HG02798 (cell line): Measurements from ENCODE around the gene RXRA.
"Not testable (repeated sequence)": the region's sequence is repeated elsewhere in the genome, so short reads cannot be mapped to it uniquely, and the experiment has no call there.

Experiments used
- ATAC-seq: cut with Tn5 transposase; IDR thresholded peaks from one replicate; pipeline ENCODE4 v1.9.1; 2021; ENCODE audit warnings: mild to moderate bottlenecking; ENCODE audit not compliant: unreplicated experiment, poor library complexity

Gene RXRA

DNA sequence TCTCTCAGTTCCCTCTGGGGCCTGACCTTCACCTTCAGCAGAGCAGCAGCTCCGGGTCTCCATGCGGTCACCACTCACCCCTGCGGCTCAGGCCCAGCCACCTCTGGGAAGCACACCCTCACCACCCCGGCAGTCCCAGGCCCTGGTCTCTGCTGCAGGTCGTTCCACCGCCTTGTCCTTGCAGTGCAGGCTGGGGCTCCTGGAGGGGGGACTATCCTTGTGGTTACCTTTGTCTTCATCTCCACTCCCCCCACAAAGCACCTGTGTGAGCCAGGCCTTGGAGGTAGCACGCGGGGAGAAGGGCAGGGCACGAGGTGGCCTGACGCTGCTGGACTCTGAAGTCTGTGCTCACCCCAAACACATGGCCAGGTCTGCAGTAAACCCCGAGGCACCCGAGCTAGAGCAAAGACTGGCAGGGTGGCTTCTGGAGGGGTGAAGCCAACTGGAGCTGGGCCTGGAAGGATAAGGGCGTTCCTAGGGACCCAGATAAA lies 33.2 kb upstream of the RXRA start:
- no peak for ATAC-seq

DNA sequence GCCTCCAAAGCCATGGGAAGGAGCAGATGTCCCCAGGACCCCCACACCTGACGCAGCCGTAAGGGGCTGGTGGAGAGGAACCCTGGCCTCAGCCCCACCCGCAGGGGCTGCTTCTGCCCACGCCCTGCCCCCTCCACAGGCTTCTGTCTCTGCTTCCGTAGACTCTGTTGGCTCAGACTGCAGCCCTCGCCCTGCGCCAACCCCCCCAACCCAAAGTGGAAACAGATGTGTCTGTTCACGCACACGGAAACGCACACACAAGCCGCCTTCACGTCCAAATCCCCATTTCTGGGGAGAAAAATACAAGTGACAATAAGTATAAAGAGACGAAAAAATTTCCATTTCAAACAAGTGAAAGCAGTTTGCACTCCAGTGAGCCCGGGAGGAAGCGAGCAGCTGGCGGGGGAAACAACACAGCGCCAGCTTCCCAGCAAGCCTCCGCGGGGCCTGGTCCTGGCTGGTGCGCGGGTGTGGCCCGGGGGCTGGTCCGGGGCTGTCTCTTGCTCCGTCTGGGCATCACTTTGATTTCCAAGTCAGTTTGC lies 32.6 kb upstream of the RXRA start:
- no peak for ATAC-seq

DNA sequence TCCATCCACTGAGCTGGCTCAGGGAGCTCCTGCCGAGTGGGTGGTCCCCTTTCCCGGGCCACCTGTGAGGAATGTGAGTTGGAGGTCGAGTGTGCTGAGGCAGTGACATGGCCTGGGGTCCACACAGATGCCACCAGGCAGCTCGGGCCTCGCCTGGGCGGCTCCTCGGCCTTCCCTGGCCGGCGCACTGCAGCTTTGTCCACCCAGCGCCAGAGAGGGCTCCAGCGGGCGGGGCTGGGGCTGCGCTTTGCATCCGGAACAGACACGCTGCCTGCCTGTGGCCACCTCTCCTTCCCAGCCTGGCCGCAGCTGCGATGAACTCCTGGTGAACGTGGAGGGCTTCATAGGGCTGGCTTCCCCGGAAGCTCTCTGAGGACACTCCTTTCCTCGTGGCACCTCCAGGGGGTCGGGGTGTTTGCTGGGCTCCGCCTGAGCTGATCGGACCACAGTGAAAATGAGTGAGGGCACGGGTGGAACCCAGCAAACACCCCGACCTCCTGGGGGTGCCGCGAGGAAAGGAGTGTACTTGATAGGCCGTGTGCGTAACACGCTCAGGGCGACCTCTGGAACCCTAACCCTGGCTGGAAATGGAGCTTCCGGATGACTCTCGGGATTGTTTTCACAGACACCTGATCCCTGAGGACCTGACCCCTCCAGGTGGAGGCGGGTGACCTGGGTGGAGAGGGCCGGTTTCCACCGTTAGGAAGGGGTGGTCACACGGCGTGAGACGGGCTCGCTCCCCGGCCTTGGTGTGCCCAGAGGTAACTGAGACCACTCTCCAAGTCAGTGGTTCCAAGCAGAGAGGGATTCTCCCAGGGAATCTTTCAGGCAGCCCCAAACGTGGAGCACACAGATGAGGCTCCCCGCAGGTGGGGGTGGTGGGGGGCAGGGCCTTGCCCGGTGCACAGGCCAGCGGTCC lies 31.8 kb upstream of the RXRA start:
- ATAC-seq = no peak

DNA sequence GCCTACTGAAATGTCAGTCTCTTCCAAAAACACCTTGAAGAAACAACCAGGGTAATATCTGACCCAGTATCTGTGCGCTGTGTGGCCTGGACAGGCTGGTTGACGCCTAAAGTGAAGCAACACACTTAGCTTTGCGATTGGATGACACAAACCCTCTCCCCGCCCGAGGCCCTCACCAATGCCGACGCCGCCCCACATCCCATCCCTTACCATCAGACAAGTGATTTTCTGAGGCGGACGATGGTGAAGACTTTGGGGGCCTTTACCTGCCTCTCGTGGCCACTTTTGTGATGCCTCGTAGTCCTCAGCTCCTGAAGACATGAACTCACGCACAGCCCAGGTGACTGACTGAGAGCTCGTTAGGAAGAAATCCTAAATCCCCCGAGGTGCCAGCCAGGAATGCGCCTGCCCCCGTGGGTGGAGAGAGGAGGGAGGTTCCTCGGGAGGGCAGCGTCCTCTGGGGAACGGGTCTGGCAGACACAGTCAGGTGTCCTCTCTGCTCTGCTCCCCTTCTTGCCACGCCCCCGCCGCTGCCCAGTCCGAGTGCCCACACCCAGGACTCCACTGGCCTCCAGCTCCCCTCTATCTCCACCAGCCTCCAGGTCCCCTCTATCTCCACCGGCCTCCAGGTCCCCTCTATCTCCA lies 31.0 kb upstream of the RXRA start:
- no peak for ATAC-seq

DNA sequence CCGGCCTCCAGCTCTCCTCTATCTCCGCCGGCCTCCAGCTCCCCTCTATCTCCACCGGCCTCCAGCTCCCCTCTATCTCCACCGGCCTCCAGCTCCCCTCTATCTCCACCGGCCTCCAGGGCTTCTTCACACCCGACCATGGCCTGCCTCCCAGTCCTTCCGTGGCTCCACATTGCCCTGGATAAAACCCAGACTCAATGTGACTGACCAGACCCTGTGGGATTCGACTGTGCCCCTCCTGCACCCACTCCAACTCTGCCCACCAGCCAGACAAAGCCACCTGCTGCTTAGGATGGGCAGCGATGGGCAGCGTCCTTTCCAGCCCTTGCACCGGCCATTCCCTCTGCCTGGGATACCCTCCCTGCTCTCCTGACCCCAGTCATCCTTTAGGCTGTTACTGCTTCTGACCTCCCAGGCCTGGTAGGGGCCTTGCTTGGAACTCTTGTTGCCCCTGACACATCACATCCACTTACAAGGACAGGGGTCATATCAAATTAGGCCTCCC lies 30.5 kb upstream of the RXRA start:
- ATAC-seq = no peak

DNA sequence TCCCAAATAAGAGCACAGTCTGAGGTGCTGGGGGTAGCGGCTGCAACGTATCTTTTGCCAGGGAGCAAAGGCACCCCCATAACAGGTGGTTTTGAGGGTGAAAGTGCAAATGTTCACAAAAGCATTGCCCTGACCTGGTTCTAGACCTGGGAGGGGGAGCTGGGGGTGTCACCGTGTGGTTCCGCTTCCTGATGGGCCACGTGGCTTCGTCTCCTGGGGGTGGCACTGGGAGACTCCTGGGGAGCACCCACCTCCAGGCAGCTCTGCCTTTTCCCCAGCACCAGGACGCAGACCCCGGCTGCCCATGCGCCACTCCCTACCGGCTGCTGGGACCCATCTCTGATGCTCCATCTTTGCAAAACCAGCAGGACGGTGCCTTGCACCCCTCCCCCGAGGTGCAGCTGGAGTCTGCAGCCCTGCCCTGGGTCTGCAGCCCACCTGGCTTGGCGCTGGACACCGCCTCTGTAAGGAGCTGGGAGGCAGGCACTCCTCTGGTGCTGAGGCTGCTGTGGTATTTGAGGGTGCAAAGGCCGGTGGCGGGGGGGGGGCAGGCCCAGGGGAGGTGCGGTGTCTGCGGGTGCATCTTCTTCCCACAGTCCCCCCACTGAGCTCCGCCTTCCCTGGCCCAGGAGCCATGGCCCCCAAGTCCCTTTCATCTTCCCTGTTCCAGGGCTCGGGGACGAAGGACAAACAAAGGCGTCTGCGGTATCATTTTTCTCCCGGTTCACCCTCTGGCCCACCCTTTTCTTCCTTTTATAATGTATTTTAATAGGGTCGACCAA lies 29.8 kb upstream of the RXRA start:
- ATAC-seq = no peak

DNA sequence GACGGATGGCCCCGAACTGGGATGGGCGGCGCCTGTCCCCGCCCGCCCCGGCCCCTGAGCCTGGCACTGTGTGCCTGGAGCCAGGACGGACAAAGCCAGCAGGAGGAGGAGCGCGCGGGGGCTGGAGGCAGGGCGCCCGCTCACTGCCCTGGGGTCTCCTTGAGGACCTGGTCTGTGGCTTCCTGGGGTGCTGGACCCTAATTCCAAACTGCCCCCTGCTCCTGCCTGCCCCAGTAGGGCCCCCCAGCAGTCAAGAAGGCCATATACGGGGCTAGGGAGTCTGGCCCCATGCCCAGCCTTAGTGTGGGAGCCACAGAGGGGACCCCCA lies 29.2 kb upstream of the RXRA start:
- no peak for ATAC-seq

DNA sequence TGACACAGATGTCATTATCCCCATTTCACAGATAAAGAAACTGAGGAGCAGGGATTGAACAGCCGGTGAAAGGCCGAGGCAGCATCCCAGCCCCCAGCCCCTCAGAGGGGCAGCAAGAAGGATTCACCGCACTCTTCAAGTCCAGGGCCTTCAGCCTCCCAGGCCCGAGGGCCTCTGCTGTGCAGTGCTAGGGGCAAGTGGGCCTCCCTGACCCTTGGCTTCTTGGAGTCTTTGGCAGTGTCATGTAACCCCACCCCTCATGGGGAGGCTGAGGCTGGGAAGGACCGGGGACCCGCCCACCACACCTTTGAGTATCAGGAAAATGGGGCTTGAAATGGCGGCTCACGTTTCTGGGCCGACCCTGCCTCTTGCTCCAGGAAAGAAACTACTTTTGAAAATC lies 28.7 kb upstream of the RXRA start:
- ATAC-seq = no peak

DNA sequence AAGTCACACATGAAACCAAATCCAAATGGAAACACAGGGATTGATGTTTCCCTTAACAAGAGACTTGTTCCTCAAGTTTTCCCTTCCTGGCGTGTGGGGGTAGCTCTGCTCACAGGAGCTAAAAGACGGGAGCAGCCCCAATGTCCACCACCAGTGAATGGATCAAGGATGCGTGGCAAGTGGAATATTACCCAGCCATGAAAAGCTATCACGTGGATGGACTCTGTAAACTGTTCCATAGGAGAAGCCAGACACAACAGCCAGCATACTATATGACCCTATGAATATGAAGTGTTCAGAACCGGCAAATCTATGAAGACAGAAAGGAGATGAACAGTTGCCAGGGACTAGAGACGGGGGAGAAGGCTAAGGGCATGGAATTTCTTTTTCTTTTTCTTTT lies 28.3 kb upstream of the RXRA start:
- no peak for ATAC-seq

DNA sequence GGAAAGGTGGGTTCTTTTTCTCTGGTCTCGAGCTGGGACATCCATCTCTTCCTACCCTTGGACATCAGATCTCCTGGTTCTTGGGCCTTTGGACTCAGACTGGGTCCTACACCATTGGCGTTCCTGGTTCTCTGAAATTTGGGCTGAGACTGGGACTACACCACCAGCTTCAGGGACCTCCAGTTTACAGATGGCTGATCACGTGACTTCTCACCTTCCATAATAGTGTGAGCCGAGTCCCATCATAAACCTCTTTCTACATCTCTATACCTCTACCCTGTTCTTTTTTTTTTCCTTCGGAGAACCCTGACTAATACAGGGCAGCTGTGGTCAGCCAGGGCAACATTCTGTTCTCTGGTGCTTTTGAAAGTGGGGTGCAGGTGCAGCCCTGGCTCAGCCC lies 27.2 kb upstream of the RXRA start:
- ATAC-seq = no peak

DNA sequence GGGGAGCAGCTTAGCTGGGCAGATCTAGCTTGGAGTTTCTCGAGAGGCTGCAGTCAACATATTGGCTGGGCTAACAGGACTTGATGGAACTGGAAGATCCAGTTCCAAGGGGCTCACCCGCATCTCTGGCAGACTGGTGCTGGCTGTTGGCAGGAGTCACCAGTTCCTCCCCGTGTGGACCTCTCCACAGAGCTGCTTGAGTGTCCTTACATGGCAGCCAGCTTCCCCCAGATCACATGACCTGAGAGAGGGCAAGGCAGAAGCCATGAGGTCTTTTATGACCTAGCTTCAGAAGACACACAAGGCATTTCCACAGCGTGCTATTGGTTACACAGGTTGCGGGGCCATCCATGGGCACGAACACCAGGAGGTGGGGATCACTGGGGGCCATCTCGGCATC lies 26.4 kb upstream of the RXRA start:
- no peak for ATAC-seq

DNA sequence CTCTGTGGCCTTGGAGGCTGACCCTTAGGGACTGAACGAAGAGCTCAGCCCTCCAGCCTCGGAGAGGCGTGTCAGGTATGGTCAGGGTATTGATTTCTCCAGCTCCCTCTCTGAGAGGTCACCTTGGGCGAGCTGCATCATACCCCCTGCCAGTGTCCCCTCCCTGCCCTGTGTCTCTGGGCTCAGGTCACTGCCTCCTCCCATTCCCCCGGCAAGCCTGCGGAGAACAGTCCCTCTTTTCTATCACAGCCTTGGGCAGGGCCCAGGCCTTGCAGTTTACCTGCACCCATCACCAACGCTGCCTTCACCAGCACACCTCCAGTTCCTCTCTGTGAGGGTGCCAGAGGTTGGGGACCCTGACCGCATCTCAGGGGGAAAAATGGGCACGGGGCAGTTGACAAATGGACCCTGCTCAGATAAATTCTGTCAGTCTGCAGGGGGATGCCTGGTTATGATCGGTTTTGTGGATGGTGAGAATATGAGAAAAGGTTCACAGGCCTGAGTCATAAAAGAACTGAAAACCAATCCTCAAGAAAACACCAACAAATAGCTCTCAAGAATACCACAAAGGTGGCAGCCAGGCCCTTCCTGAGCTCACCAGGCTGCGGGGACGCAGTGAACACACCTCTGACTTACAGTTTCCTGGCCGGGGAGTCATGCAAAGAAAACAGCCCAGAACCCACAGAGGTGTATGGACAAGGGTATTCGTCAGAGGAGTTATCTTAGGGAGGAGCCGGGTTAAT lies 24.7 kb upstream of the RXRA start:
- no peak for ATAC-seq

DNA sequence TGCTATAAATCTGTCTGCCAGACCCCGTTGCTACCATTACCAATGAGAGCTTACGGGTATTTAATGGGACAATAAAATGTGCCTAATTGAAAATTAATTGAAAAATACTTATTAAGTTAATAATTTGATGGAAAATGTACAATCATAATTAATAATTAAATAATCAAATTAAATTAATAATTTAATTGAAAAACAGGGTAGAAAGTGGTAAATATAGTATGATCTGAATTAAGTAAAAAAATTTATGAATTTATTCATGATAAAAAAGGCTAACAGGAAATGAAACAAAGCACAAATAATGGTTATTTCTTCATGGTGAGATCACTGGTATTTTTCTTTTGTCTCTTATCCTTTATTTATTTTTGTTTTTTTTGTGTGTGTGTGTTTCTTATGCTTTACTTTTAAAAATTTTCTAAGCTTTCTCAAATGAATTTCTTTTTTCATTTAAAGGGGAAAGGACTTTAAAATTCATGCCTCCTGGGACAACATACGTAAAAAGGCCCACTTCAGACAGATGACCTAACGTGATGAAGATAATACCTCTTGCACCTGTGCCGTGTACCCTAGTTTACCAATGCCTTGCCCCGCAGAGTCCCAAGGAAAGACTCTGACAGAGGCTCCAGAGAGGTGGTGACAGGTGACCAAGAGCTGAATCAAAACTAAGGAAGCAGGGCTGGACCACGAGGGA lies 24.0 kb upstream of the RXRA start:
- ATAC-seq = no peak

DNA sequence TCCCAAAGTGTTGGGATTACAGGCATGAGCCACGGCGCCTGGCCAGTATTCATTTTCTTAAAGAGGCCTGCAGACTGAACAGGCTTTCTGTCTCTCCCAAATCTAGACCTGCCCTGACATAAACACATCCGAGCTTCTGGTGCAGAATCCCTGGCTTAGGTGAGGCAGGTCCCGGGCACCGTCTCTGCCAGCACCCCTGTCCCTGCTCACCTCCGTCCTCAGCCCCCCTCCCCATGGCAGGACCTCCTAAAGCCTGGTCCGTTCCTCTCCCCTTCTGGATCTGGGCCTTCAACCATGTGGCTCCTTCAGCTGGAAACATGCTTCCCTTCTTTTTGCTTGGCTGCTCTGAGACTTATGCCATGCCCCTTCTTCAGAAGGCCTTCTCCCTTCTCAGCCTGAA lies 22.7 kb upstream of the RXRA start:
- ATAC-seq = no peak

DNA sequence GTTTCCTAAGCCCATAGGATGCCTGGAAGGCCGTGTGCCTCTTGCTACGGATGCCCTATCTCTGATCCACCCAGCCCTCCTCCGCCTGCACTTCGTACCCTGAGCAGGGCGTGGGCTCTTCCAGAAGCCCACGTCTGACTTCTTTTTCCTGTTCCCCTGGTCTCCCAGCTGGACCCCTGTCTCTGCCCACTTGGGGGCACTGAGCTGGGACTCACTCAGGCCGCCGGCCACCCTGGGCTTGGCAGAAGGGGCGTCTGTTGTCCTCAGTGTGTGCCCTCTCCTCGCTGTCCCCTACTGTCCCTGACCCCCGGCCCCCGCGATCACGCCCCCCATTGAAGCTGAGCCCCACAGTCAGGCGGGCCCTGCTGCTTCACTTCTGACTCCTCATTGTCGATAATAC lies 22.0 kb upstream of the RXRA start:
- ATAC-seq = no peak

DNA sequence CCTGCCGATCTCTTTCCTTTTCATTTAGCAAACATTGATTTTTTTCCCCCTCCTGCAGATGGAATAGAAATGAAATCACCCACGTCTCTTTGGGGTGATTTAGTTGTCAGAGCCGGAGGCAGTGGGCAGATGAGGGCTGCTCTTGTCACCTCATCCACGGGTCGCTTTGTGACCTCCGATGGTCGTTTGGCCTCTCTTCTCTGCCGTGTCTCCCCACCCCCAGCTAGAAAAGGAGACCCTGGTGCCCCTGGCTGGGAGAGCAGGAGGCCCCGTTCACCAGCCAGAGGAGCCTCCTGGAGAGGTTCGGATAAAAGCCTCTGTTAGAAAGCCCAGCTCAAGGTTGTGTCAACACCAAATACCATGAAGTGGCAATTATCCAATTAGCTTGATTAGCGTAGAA lies 21.6 kb upstream of the RXRA start:
- ATAC-seq = no peak

DNA sequence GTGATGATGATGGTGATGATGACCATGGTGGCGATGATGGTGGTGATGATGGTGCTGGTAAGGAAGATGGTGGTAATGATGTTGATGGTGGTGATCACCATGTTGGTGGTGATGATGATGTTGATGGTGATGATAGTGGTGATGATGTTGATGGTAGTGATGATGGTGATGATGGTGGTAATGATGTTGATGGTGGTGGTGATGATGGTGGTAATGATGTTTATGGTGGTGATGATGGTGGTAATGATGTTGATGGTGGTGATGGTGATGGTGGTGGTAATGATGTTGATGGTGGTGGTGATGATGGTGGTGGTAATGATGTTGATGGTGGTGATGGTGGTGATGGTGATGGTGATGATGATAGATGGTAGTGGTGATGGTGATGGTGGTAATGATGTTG lies 20.7 kb upstream of the RXRA start:
- ATAC-seq = no peak

DNA sequence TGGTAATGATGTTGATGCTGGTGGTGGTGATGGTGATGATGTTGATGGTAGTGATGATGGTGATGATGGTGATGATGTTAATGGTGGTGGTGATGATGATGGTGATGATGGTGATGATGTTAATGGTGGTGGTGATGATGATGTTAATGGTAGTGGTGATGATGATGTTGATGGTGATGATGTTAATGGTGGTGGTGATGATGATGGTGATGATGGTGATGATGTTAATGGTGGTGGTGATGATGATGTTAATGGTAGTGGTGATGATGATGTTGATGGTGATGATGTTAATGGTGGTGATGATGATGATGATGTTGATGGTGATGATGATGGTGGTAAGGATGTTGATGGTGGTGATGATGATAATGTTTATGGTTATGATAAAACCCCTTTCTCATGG lies 20.2 kb upstream of the RXRA start:
- not testable (repeated sequence) for ATAC-seq
